DND-41 (cell line): ENCODE measurements around the gene SMIM41.

Experiments used
- ATAC-seq: fragments of 200-7000 bp; cut with Tn5 transposase; 3 replicates; pipeline ENCODE4 v1.9.1; 2021; ENCODE audit warnings: low read depth; ENCODE audit not compliant: insufficient read depth
- DNase-seq: peaks from one replicate; pipeline ENCODE4 v3.0.0-alpha.2; 2020
- H2AFZ ChIP-seq: 2 replicates; pipeline ENCODE4 v1.6.0; 2012; ENCODE audit warnings: low read depth, low read length
- H3K27ac ChIP-seq: 2 replicates; pipeline ENCODE4 v1.5.1; 2012; ENCODE audit warnings: low read length, inconsistent platforms
- H3K27me3 ChIP-seq: fragments of 200-600 bp; sonication (generic); 2 replicates; pipeline ENCODE4 v1.6.0; 2012; ENCODE audit warnings: low read length, mild to moderate bottlenecking, inconsistent platforms; ENCODE audit not compliant: insufficient read depth, poor library complexity
- H3K36me3 ChIP-seq: 2 replicates; pipeline ENCODE4 v1.5.1; 2012; ENCODE audit warnings: low read length, inconsistent platforms; ENCODE audit not compliant: insufficient read depth
- H3K4me1 ChIP-seq: 2 replicates; pipeline ENCODE4 v1.5.1; 2012; ENCODE audit warnings: mild to moderate bottlenecking, low read length; ENCODE audit not compliant: insufficient read depth
- H3K4me2 ChIP-seq: 2 replicates; pipeline ENCODE4 v1.6.0; 2012; ENCODE audit warnings: mild to moderate bottlenecking, moderate library complexity, low read length, inconsistent platforms; ENCODE audit not compliant: insufficient read depth
- H3K4me3 ChIP-seq, 2 experiments: fragments of 200-600 bp in 1 of 2; shearing (Covaris generic) in 1 of 2; 2 replicates each; pipeline ENCODE4 v1.5.1; 2012 to 2016; ENCODE audit warnings: inconsistent platforms in 2 of 2, low read length in 2 of 2, mild to moderate bottlenecking in 2 of 2, low read depth in 1 of 2, moderate library complexity in 1 of 2
- H3K79me2 ChIP-seq: 2 replicates; pipeline ENCODE4 v1.6.0; 2012; ENCODE audit warnings: low read length, inconsistent platforms; ENCODE audit not compliant: insufficient read depth
- H3K9ac ChIP-seq: 2 replicates; pipeline ENCODE4 v1.6.0; 2012; ENCODE audit warnings: low read depth, mild to moderate bottlenecking, inconsistent platforms, low read length, moderate library complexity
- H3K9me3 ChIP-seq: 2 replicates; pipeline ENCODE4 v1.5.1; 2012; ENCODE audit warnings: low read length, moderate library complexity, mild to moderate bottlenecking, inconsistent platforms; ENCODE audit not compliant: insufficient read depth, severe bottlenecking
- H4K20me1 ChIP-seq: 2 replicates; pipeline ENCODE4 v1.6.0; 2012; ENCODE audit warnings: low read length; ENCODE audit not compliant: insufficient read depth
- EZH2 ChIP-seq: IDR thresholded peaks from 3 replicates; pipeline ENCODE4 v1.6.1; 2012; ENCODE audit warnings: borderline replicate concordance, low read depth, mild to moderate bottlenecking, moderate library complexity, low read length, inconsistent platforms; ENCODE audit not compliant: severe bottlenecking
- TF ChIP-seq, protein P1 (sequence below): IDR thresholded peaks from 2 replicates; pipeline ENCODE4 v1.5.1; 2012; ENCODE audit warnings: borderline replicate concordance, low read length, moderate library complexity, mild to moderate bottlenecking; ENCODE audit not compliant: poor library complexity, severe bottlenecking; ENCODE audit errors: extremely low read depth

Gene SMIM41

DNA sequence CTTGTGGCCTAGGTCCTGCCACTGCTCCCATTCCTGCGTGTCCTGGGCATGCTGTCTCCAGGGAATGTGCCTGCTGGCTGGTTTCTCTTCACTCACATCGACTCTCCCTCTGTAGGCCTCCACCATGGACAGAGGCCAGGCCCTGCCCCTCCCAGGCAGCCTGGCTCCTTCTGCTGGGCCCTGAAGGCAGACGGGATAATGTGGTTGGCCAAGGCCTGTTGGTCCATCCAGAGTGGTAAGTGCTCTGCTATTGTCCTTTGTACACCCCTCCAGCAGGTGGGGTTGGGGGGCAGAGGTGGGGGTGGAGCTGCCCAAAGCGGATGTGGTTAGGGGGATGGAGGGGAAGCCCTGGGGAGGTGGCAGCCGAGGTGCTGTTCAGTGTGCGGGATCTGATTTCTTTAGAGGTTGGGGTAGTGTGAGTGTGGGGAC is 37.8 kb upstream of the SMIM41 start:
- H3K4me1 ChIP-seq, result peaks cover 14% of the 10 kb centered on the region
- H3K27ac ChIP-seq, result no peak overlapping the region
- H3K4me3 ChIP-seq, result no peak overlapping the region
- H2AFZ ChIP-seq, result no peak overlapping the region
- DNase-seq (peak; percentile 69), ATAC-seq (peak; percentile 84)
- H3K9me3 ChIP-seq, result no peaks in the 10 kb centered on the region
- no peak for TF ChIP-seq EZH2
- TF ChIP-seq, protein P1, sequence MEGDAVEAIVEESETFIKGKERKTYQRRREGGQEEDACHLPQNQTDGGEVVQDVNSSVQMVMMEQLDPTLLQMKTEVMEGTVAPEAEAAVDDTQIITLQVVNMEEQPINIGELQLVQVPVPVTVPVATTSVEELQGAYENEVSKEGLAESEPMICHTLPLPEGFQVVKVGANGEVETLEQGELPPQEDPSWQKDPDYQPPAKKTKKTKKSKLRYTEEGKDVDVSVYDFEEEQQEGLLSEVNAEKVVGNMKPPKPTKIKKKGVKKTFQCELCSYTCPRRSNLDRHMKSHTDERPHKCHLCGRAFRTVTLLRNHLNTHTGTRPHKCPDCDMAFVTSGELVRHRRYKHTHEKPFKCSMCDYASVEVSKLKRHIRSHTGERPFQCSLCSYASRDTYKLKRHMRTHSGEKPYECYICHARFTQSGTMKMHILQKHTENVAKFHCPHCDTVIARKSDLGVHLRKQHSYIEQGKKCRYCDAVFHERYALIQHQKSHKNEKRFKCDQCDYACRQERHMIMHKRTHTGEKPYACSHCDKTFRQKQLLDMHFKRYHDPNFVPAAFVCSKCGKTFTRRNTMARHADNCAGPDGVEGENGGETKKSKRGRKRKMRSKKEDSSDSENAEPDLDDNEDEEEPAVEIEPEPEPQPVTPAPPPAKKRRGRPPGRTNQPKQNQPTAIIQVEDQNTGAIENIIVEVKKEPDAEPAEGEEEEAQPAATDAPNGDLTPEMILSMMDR, result no peak
- peaks cover 35% of the 10 kb centered on the region for H3K27me3 ChIP-seq
- no peaks in the 10 kb centered on the region for H3K79me2 ChIP-seq
- no peaks in the 10 kb centered on the region for H3K36me3 ChIP-seq
- no peak overlapping the region for H3K9ac ChIP-seq
- no peak overlapping the region for H3K4me2 ChIP-seq
- H4K20me1 ChIP-seq, result peaks cover 30% of the 10 kb centered on the region

DNA sequence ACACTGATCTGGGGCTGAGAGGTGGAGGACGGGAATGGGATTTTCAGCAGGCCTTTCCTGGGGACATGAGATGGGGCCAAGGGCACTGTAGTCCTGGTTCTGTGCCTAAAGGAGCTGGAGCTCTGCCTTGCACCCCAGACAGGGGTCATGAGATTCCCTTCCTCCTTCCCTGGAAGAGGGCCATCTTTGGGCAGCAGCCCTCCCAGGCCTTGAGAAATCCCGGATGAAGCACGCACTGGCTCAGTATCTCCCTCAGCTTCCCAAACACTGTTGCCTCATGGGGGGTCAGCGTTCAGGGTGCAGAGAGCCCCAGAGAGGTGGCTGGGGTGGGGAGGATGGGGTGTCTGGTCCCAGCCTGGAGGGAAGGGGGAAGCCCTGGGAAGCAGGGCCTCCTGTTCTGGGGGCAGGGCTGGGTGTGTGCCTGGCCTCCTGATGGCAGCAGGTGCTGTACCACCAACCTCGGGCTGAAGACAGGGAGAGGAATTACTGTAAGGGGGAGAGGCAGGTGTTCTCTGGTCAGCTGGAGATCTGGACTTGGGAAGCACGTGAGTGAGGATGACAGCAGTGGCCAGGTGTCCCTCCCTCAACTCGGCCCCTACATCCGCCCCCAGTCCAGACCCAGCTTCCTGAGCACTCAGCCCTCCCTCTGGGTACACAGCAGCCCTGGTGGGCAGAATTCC is 36.7 kb upstream of the SMIM41 start:
- no peaks in the 10 kb centered on the region for H3K36me3 ChIP-seq
- H4K20me1 ChIP-seq, result peaks cover 25% of the 10 kb centered on the region
- H3K4me2 ChIP-seq, result no peak overlapping the region
- H3K9ac ChIP-seq, result no peak overlapping the region
- H3K27me3 ChIP-seq, result peaks cover 26% of the 10 kb centered on the region
- no peaks in the 10 kb centered on the region for H3K79me2 ChIP-seq
- no peaks in the 10 kb centered on the region for H3K9me3 ChIP-seq
- no peak overlapping the region for H3K4me3 ChIP-seq
- no peak for DNase-seq
- no peak for ATAC-seq
- TF ChIP-seq, protein P1, result no peak
- no peak for TF ChIP-seq EZH2
- peaks cover 6% of the 10 kb centered on the region; the same call in 1 of the 2 replicates for H3K4me1 ChIP-seq
- no peak overlapping the region for H3K27ac ChIP-seq
- H2AFZ ChIP-seq, result no peak overlapping the region

DNA sequence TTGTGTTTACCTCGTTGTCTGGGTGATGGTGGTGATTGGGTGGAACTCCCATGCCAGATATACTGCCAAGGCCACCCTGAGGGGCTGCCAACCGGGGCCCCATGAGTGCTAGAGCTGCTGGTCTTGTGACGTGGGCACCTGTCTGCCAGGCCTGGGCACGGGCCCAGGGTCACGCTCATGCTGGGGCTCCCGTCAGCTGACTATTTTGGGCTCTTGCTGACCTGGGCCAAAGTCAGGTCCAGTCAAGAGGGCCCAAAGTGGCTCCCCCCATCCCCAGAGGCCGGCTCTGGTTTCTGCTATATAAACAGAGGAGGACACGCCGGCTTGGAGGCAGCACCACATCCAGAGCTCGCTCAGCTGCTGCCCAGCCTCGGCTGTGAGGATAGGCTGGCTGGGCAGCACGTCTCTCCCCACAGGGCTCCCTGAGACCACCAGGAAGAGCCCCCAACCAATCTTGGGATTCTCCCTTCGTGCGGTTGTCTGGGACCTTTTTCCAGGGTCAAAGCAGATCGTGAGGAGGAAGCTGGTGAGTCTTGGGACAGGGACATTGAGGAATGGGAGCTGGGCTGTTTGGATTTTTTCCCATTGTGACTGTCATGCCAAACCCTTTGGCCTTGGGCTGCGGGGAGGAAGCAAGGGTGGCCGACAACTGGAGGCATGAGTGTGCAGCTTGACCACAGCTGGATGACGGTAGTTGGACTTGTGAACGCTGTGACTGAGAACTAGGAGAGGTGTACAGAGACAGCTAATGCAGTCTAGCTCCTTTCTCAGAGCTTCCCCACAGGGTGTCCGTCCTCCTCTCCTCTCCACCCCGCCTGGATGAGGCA is 35.9 kb upstream of the SMIM41 start:
- Histone ChIP-seq H3K36me3 (no peaks in the 10 kb centered on the region), H3K4me1 (peaks cover 6% of the 10 kb centered on the region; the same call in 1 of the 2 replicates), H3K79me2 (no peaks in the 10 kb centered on the region), H3K27ac (no peak overlapping the region), H4K20me1 (peaks cover 21% of the 10 kb centered on the region), H3K9me3 (no peaks in the 10 kb centered on the region), H3K4me3 (no peak overlapping the region), H3K9ac (no peak overlapping the region), H3K27me3 (peaks cover 21% of the 10 kb centered on the region), H2AFZ (no peak overlapping the region), H3K4me2 (no peak overlapping the region)
- ATAC-seq (no peak), DNase-seq (no peak)
- TF ChIP-seq, protein P1, result no peak
- no peak for TF ChIP-seq EZH2
